ENCODE measurements around the gene BACE1.

GRCh38 chr11:117290809-117291396 is 25.2 kb downstream of the BACE1 start, which contains the start of gene BACE1-AS:
- TF ChIP-seq, protein P1, sequence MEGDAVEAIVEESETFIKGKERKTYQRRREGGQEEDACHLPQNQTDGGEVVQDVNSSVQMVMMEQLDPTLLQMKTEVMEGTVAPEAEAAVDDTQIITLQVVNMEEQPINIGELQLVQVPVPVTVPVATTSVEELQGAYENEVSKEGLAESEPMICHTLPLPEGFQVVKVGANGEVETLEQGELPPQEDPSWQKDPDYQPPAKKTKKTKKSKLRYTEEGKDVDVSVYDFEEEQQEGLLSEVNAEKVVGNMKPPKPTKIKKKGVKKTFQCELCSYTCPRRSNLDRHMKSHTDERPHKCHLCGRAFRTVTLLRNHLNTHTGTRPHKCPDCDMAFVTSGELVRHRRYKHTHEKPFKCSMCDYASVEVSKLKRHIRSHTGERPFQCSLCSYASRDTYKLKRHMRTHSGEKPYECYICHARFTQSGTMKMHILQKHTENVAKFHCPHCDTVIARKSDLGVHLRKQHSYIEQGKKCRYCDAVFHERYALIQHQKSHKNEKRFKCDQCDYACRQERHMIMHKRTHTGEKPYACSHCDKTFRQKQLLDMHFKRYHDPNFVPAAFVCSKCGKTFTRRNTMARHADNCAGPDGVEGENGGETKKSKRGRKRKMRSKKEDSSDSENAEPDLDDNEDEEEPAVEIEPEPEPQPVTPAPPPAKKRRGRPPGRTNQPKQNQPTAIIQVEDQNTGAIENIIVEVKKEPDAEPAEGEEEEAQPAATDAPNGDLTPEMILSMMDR (optimal IDR thresholded peaks at IDR 0.05 in 1 of 3, IDR thresholded peaks at IDR 0.05 in 1 of 3, conservative IDR thresholded peaks at IDR 0.05 in 1 of 3; ENCODE audit: extremely low read depth in 1 of 3, insufficient read depth in 2 of 3, low read length in 3 of 3): no peak
- TF ChIP-seq EZH2 (IDR thresholded peaks at IDR 0.05; ENCODE audit: low read length): no peak
